Activated CD4-positive, alpha-beta T cell treated with anti-CD3 and anti-CD28 coated beads for 4 hours (primary cell): ENCODE data around the gene POMT1.

Experiments used
- DNase-seq, 2 donors: peaks; one replicate each; pipeline ENCODE4 v3.0.0-alpha.2; 2020

POMT1 gene

DNA sequence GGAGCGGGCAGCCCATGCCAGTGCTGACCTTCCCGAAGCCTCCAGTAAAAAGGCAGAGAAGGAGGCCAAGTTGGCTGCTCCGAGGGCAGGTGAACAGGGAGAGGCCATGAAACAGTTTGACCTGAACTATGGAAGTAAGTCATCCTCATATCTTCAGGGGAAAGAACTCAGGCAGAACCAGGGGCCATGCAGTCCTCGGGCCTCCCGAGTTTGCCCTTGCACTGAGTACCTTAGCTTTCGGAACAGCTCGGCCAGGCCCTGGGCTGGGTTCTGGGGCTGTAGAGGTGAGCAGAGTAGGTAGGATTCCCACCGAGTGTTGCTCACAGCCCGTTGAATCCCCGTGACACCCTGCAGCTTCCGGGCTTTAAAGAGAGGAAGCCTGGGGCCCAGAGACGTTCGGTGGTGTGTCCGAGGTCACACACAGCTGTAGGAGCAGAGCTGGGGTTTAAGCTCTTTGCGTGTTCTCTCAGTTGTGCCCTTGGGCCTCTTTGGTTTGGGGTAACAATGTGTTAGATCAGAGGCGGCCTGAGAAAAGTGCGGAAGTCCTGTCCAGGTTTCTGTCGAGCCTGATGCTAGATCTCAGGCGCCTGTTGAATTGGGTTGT lies 24.8 kb upstream of the POMT1 start:
- no peak for DNase-seq

DNA sequence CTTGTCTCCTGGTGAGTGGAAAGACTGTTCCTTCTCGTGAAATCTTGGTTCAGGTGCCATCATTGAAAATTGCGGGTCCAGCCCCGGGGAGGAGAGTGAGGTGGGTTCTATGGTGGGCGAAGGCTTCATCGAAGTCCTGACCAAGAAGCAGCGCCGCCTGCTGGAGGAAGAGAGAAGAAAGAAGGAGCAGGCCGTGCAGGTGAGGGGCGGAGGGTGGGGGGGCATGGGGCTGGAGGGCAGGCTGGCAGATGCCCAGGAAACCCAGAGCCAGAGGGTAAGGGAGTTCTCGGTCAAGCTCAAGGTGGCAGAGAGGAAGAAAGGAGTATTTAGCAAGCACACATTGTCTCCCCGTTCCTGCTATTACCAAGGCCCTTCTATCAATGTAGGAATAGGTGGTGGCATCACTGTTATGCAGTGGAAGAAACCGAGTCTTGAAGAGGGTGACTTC lies 24.3 kb upstream of the POMT1 start:
- peak; percentile 52 to 63 for DNase-seq

DNA sequence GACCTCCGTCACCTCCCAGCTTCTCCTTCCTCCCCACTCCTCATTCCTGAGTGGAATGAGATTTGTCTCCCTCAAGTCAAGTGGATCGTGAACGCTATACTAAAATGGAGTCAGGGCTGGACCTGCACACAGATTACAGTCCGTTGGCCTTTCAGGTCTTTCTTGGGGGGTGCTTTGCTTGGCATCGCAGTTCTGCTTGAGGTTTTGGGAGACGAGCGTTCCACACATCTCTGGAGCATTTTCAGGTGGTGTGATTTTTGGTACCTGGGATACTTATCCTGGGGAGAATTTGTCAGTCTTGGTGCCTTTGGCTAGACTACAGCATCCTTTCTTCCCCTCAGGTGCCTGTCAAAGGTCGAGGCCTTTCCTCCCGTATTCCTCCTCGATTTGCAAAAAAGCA lies 23.8 kb upstream of the POMT1 start:
- DNase-seq = no peak

DNA sequence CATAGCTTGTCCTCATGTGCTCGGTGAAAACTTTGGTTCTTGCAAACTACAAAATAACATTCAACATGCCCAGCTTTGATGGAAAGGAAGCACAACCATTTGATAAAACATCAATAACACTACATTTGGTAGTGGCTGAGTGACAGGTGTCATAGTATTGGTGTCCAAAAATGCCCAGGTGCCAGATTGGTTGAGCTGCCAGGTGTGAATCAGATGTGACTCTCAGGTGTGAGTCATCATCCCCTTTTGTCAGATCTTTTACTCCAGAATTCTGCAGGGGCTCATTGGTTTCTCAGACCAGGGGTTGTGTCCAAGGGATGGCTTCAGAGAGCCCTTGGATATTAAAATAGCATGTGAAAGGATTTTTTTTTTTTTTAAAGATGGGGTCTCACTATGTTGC lies 22.5 kb upstream of the POMT1 start:
- DNase-seq = no peak

DNA sequence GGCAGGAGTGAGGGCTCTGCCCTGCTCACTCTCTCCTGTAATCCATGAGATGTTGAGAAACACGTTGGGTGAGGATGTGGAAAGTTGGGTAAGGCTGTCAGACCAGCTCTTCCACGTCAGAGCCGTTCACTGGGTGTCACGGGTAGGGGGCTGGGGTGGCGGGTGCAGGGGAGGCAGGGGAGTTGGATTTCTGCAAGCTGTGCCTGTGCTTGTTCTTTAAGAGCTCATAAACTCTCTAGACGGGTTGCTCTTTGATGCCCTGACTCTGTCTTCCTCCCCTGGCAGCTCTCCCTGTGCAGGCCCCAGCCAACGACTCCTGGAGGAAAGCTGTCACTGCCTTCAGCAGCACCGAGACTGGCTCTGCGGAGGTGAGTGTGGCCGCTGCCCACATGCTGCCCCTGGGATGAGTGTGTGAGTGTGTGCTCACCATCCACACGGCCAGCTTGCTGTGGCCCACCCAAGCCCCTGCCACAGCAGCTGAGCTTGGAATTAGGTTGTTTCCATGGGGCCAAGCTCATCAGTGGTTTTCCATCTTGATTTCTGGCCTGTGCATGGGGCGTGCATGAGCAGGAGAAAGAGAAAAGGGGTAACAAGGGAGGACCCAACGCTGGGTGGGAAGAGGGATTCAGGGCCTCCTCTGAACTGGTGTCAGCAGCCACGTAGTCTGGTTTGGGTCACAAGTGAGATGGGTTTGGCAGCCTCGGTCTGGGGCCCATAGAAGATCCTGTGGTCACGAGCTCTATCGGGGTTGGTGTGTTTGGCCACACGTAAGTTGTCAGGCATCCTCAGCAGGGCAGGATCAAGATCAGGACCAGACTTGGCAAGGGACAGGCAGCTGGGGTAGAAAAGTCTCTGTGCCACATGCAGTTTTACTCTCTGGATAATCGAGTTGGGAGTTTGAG lies 21.0 kb upstream of the POMT1 start:
- no peak for DNase-seq

DNA sequence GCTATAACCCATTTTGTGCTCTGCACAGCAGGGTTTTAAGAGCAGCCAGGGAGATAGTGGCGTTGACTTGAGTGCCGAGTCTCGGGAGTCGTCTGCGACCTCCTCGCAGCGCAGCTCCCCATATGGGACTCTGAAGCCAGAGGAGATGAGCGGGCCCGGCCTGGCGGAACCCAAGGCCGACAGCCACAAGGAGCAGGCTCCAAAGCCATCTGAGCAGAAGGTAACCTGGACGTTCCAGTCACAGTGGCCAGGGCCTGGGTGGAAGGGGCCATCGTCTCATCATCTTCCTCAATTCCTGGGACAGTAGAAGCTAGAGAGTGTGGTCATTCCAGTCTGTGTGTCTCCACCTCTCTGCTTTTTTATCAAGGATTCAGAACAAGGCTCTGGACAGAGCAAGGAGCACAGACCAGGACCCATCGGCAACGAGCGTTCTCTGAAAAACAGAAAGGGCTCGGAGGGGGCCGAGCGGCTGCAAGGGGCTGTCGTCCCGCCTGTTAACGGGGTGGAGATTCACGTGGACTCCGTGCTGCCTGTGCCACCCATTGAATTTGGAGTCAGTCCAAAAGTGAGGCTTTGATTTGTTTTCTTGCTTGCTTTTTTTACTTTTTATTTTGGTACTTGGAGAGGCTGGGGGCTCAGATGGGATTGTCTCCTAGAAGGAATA lies 20.2 kb upstream of the POMT1 start:
- no peak for DNase-seq

DNA sequence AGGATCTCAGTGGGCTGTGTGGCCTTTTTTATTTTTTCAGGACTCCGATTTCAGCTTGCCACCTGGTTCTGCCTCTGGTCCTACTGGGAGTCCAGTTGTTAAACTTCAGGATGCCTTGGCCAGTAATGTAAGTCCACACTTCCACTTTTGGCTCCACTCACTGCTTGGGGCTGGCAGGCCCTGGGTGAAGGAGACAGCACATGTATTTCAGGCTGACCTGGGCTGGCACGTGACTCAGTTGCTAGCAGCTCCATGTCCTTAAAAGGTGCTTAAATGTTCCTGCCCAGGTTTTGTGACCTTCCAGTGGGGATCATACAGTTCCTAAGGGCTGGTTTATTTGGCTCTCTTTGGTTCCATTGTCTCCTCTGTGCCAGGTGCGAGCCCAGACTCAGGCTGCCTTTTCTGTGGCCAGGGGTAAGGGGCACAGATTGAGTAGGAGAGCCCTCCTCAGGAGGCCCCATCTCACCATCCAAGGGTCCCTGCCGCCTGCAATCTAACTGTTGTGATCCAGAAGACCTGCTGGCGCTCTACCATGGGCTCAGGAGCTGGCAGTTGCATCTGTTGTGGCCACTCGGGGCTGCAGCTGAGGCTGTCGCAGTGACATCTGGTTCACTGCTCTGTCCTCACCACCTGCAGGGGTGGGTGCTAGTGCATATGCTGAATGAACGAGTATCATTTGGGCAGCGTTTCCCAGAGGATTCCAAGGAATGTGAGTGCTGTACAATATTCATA lies 19.2 kb upstream of the POMT1 start:
- DNase-seq = no peak

DNA sequence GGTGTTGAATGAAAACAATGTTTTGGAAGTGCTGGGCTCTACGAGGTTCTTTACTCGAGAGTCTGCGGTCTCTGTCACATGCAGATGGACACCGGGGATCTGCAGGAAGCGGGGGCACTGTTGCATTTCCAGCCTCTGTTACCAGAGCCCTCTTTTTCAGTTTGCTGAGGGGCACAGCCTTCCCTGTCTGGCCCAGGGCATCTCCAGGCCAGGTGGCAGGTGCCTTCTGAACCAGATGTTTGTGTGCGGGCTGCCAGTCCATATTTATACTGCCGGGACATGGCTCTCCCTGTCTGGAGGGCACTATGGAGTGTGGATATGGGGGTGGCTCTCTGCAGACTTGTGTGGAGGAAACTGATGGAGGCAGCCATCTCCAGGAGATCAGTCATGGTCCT lies 18.7 kb upstream of the POMT1 start:
- no peak for DNase-seq

DNA sequence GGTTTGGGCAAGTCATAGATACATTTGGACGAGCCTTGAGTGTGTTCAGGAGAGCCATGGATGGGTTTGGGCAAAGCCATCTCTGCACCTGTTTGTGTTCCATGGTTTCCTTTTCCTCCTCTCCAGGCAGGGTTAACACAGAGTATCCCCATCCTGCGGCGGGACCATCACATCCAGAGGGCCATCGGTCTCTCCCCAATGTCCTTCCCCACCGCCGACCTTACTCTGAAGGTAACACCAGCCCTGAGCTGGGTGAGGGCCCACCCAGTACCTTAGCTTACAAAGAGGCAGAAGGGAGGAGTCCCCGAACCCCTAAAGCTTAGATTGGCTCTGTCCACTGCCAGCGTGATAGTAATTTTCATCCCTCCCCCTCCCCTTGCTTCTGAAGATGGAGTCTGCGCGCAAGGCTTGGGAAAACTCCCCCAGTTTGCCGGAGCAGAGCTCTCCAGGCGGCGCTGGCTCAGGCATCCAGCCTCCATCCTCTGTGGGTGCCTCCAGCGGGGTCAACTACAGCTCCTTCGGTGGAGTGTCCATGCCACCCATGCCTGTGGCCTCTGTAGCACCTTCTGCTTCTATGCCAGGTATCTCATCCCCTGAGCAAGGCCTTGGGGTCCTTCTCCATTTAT lies 18.0 kb upstream of the POMT1 start:
- DNase-seq = no peak

DNA sequence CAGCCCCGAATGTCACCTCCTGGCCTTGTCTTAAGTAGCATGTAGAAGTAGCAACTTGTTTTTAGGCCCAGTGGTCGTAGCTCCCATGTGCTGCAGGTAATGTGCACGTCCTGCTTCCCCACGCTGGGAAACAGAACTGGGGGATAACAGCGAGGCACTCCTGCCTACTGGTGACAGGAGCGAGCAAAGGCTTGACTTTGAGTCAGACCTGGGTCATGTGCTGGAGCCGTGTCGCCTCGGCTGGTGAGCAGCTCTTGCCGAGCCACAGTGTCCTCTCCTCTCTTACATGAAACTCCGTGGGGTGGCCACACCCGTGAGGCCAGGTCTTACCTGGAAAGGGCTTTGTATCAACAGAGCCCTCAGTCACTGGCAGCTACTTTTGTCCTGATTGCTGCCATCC lies 17.5 kb upstream of the POMT1 start:
- no peak for DNase-seq

DNA sequence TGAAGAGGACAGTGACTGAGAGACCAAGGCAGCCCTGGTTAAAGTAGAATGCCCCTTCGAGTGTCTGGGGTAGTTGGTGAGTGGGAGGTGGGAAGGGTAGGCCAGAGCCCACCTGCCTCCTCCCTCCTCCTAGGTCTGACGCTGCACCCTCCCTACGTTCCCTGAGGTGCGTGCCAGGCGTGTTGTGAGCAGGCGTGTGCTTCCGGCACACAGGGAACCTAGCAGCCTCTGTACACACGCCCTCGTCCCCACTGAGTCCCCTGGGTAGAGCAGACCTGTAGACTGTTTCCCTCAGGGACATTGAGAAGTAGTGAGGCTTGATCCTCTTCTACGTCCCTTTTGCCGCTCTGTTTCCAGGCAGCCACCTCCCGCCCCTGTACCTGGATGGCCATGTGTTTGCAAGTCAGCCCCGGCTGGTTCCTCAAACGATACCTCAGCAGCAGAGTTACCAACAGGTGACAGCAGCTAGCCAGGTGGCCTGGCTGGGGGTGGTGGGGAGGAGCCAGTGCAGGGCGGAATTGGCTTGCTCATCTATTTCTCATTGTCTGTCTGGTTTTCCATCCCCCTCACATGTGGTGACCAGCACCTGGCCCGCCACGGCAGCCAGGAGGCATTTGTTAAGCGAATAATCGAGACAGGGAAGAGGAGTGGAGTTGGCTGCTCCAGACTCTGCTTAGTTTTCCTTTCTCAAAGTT lies 16.8 kb upstream of the POMT1 start:
- DNase-seq = no peak

DNA sequence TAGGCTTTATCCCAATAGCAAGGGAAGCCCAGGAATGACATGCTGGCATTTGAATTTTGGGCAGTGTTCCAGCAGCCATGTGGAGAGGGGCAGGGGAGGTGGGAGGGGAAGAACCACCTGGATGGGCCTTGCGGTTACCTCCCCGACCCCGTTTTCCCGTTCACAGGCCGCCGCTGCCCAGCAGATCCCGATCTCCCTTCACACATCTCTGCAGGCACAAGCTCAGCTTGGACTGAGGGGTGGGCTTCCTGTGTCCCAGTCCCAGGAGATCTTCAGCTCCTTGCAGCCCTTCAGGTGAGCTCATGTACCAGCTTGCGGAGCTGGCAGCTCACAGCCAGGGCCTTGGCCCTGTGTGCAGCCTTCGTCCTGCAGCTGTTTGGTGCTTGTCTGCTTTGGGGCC lies 15.7 kb upstream of the POMT1 start:
- no peak for DNase-seq

DNA sequence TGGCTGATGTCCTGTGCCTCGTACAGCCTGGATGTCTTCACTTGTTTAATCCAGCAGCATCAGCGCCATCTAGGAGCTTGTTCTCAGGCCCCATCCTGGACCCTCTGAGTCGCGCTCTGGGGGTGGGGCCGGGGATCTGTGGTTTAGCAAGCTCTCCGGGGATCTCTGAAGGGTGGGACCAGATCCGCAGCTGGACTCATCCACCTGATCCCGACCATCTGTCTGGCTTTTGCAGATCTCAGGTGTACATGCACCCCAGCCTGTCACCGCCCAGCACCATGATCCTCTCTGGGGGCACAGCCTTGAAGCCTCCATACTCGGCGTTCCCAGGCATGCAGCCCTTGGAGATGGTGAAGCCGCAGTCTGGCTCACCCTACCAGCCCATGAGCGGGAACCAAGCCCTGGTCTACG lies 15.1 kb upstream of the POMT1 start:
- DNase-seq = no peak

DNA sequence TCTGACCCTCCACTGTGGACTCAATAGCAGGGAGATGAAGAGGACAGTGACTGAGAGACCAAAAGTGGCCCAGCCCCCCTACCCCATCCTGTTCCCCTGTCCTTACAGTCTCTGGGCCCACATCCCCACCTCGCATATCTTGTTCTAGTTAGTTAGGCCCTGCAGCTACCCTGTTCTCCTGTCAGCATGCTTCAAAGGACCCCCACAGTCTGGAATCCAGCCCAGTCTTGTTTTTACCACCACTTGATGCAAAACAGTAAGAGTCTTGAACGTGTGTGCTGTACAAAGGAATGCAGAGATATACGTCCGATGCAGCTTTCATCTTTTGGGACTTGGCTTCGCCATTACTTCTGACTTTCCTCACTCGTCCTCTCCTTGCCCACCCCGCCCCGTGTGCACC lies 12.2 kb upstream of the POMT1 start:
- no peak for DNase-seq

DNA sequence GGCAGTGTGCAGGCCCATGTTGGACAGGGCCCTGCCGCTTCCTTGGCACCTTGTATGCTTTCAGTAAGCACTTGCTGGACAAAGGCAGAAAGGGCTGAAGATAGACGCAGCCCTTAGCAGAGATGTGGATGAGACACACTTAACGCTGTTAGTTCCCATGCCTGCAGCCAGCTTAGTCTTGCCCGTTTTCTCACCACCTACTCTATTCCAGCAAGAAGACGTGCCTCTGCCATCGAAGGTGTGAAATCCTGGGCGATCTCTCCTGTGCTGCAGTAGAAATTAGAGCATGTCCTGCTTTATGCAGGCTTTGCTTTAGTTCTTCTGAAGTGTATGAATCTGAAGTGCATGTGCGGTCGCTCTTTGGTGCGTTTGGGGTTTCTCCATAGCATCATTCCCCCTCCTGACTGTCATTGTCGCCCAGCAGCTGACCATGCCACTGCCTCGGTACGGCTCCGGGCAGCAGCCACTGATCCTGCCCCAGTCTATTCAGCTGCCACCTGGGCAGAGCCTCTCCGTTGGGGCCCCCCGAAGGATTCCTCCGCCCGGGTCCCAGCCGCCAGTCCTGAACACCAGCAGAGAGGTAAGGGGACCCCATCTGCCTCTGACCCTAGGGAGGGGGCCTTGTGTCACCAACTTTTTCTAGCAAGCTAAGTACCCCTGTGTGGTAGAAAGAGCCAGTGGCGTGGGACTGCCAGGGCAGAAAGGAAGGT lies 11.6 kb upstream of the POMT1 start:
- no peak for DNase-seq

DNA sequence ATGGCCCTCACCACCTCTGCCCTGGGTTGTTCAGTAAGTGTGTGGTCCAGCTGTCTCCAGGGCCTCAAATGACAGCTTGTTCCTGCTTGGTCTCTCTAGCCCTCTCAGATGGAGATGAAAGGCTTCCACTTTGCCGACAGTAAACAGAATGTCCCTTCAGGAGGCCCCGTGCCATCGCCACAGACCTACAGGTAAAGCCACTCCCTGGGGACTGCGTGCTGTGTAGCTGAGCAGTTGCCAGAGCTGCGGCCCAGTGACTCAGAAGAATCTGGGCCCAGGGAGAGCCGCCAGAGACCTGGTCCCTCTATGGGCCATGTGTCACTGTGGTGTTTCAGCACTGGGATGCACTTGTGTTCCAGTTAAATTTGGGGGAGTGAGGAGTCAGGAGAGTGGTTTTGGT lies 10.6 kb upstream of the POMT1 start:
- no peak for DNase-seq

DNA sequence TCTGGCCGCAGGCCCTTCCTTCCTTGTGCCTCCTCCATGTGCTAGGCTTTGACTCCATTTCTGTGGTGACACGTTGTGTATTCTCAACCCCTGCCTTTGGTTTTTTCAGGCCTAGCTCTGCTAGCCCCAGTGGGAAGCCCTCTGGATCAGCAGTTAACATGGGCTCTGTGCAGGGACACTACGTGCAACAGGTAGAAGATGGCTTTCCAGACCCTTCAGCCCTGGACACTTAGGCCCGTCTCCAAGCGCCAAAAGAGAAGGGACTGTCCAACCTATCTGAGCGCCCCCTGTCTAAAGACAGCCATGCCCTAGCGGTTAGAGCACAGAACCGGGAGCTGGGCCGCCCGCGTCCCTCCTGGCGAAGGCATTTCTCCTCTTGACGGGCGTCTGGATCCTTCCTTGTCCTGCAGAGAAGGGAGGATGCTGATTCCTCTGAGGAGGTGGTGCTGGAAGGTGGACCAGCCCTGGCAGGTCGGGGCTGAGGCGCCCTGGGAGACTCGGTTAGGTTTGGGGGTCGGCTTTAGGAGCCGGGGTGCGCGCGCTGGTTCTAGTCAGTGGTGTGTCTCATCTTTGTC lies 8.3 kb upstream of the POMT1 start:
- no peak for DNase-seq

DNA sequence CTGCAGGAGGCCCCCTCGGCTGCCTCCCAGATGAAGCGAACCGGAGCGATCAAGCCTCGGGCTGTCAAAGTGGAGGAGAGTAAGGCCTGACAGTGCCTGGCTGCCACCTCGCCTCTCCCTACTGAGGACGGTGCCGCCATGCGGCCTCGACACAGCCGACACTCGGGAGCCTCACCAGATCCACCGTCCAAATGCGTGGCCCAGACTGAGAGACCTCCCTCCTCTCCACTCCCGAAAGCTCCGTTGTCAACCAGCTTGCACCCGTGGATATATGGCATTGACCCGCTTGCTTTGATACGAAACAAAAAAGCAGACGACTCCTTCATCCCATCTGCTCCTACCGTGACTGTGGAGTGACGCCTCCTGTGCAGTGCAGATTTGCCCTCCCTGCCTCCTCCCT lies 6.9 kb upstream of the POMT1 start:
- no peak for DNase-seq

DNA sequence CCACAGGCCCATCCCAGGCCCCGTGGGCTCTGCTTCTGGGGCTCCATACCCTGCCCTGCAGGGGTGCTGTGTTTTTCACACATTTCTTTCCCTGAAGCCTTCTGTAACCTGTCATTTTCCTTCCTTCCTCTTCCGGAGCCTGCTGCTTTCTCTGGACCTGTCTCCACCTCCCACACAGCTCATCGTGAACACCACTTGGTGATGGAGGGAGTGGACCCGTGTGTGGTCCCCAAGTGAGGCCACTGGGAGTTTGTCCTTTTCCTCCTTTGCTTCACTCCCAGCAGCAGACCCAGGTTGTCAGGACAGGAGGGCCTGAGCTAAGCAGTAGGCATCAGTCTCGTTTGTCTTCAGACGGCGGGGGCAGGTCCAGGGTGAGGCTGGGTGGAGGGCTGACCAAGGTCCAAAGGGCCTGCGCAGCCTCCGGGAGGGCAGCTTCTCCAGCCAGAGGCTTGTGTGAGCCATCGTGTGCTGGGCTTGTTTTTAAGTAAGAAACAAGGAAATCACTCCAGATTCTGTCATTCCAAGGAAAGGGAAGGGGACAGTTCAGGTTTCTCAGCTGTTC lies 5.8 kb upstream of the POMT1 start:
- no peak for DNase-seq

DNA sequence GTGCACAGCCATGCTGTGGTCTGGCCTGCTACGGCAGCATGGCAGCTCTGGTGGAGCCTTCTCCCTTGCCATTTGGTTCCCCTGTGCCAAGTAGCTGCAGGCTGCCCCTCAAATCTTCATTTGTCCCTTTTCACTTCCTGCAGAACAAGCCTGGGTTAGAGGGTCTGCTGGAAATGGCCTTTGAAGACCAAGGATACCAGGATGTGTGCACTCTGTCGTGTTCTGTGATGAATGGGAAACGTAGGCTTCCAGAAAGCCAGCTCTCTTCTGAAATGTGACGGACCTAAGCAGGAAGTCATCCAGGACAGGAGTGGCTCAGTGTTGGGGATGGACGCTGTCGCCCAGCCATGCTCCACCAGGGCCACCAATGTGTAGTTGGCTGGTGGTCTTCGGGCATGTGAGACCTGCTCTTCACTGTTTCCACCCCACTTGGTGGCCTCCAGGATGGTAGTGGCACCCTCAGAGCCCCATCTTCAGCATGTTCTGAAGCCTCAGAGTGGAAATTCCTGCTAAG lies 3.4 kb upstream of the POMT1 start:
- DNase-seq = no peak

DNA sequence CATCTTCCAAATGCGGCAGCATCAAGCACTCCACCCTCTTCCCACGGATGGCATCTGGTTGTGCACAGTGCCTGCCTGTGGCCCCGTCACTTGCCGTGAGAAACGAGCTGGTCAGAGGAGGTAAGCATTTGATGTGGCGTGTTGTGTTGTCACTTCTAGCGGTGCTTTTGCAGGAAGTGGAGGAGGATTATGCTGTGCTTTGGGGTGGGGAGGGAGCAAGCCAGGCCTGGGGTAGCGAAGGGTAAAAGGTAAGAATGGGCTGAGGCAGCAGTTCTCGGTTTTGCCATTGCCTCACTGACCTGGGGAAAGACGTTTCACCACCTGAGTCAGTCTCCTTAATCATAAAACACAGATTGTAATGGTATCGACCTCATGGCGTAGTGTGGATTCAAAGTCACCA lies 2.3 kb upstream of the POMT1 start:
- DNase-seq = peak; percentile 66 to 72
